Hepatocyte (in vitro differentiated cells): ENCODE results near the gene ATXN2. TPM values are rescaled to one million over a fixed set of nuclear protein-coding genes. Genes with fewer than 3 reads are reported as not detected.

Experiments used
- DNase-seq: peaks from one replicate; pipeline ENCODE4 v3.0.0-alpha.2; 2016; ENCODE audit warnings: low spot score
- H2AFZ ChIP-seq: fragments of 200-600 bp; sonication (generic); 2 replicates; pipeline ENCODE4 v1.6.0; 2016; ENCODE audit warnings: antibody characterized with exemption, mild to moderate bottlenecking
- H3K27ac ChIP-seq: fragments of 200-600 bp; sonication (generic); 2 replicates; pipeline ENCODE4 v1.5.1; 2016; ENCODE audit warnings: mild to moderate bottlenecking
- H3K27me3 ChIP-seq: fragments of 200-600 bp; sonication (generic); 2 replicates; pipeline ENCODE4 v1.6.1; 2016
- H3K36me3 ChIP-seq: fragments of 200-600 bp; sonication (generic); replicated peaks from 2 replicates; pipeline ENCODE4 v1.5.1; 2016; ENCODE audit warnings: low read depth; ENCODE audit not compliant: insufficient read depth
- H3K4me1 ChIP-seq: fragments of 200-600 bp; sonication (generic); 2 replicates; pipeline ENCODE4 v1.5.1; 2016; ENCODE audit warnings: mild to moderate bottlenecking, moderate library complexity; ENCODE audit not compliant: insufficient read depth
- H3K4me2 ChIP-seq: fragments of 200-600 bp; sonication (generic); 2 replicates; pipeline ENCODE4 v1.6.0; 2016
- H3K4me3 ChIP-seq: fragments of 200-600 bp; sonication (generic); 2 replicates; pipeline ENCODE4 v1.5.1; 2016; ENCODE audit warnings: mild to moderate bottlenecking
- H3K79me2 ChIP-seq: fragments of 200-600 bp; sonication (generic); 2 replicates; pipeline ENCODE4 v1.6.0; 2017; ENCODE audit warnings: mild to moderate bottlenecking
- H3K9me2 ChIP-seq: fragments of 200-600 bp; sonication (generic); replicated peaks from 2 replicates; pipeline ENCODE4 v1.6.0; 2017; ENCODE audit warnings: mild to moderate bottlenecking; ENCODE audit not compliant: insufficient read depth
- H3K9me3 ChIP-seq: fragments of 200-600 bp; sonication (generic); 2 replicates; pipeline ENCODE4 v1.5.1; 2016; ENCODE audit warnings: low read depth, mild to moderate bottlenecking
- H4K20me1 ChIP-seq: fragments of 200-600 bp; sonication (generic); 2 replicates; pipeline ENCODE4 v1.6.0; 2016; ENCODE audit warnings: mild to moderate bottlenecking; ENCODE audit not compliant: insufficient read depth, poor library complexity, severe bottlenecking
- CTCF ChIP-seq: fragments of 200-600 bp; sonication (generic); IDR thresholded peaks from 2 replicates; pipeline ENCODE4 v1.5.1; 2016; ENCODE audit warnings: antibody characterized with exemption, mild to moderate bottlenecking; ENCODE audit not compliant: poor library complexity
- EZH2 ChIP-seq: fragments of 200-600 bp; sonication (generic); IDR thresholded peaks from 2 replicates; pipeline ENCODE4 v1.6.1; 2016; ENCODE audit warnings: antibody characterized with exemption, mild to moderate bottlenecking, borderline replicate concordance
- EZH2phosphoT487 ChIP-seq: fragments of 200-600 bp; sonication (generic); IDR thresholded peaks from one replicate; pipeline ENCODE4 v1.6.1; 2018; ENCODE audit warnings: antibody characterized with exemption, mild to moderate bottlenecking, low read depth, moderate library complexity; ENCODE audit not compliant: unreplicated experiment, severe bottlenecking
- WGBS: methylation state at CpG from one replicate; pipeline ENCODE4 v1.1.6; 2016; ENCODE audit warnings: low lambda C conversion rate; ENCODE audit errors: missing lambda C conversion rate; 5-methylcytosine and 5-hydroxymethylcytosine counted together
- polyA plus RNA-seq: library from polyadenylated mRNA; unstranded; fragments of >200 nt; fragmentation: Nextera tagmentation; extraction: Ambion mirVana; gene quantifications from 2 replicates; pipeline ENCODE4 v1.2.1, GENCODE V29; 2016
- total RNA-seq: library from RNA; depleted of rRNA; stranded (reverse); fragments of >200 nt; gene quantifications from 2 replicates; pipeline ENCODE4 v1.2.3, GENCODE V29; 2014

The ATXN2 gene
- total and polyA plus RNA-seq, 2 experiments from 2014 or later = 36.9 to 47.9 TPM

- no peaks in the 10 kb centered on the region for H3K9me2 ChIP-seq
- peaks cover 20% of the 10 kb centered on the region for H3K4me1 ChIP-seq
- H2AFZ ChIP-seq = no peak overlapping the region
- no peaks in the 10 kb centered on the region for H3K27me3 ChIP-seq
- no peaks in the 10 kb centered on the region for H3K9me3 ChIP-seq
- no peak for TF ChIP-seq CTCF
- TF ChIP-seq EZH2phosphoT487 = no peak
- TF ChIP-seq EZH2 = no peak
- H3K79me2 ChIP-seq = peaks cover 39% of the 10 kb centered on the region
- H3K4me3 ChIP-seq = no peak overlapping the region
- H4K20me1 ChIP-seq = peaks cover 3% of the 10 kb centered on the region
- no peak overlapping the region for H3K4me2 ChIP-seq
- H3K36me3 ChIP-seq = no peaks in the 10 kb centered on the region
- 95% methylated on average over 1 of the region's 1 CpG for WGBS
- no peak overlapping the region for H3K27ac ChIP-seq
- no peak for DNase-seq
Measured at GRCh38 chr12:111408116-111408440, 191.0 kb downstream of the ATXN2 start.

GRCh38 chr12:111407377-111408115 is 191.6 kb downstream of the ATXN2 start:
- Histone ChIP-seq H3K9me3 (no peaks in the 10 kb centered on the region), H3K4me3 (no peak overlapping the region), H3K27ac (no peak overlapping the region), H3K79me2 (peaks cover 39% of the 10 kb centered on the region), H4K20me1 (peaks cover 3% of the 10 kb centered on the region), H3K27me3 (no peaks in the 10 kb centered on the region), H3K4me1 (peaks cover 20% of the 10 kb centered on the region), H3K36me3 (no peaks in the 10 kb centered on the region), H2AFZ (no peak overlapping the region), H3K9me2 (no peaks in the 10 kb centered on the region), H3K4me2 (peak overlapping the region; percentile 97)
- DNase-seq = no peak
- 74% methylated on average over 9 of the region's 9 CpGs for WGBS
- no peak for TF ChIP-seq CTCF
- no peak for TF ChIP-seq EZH2phosphoT487
- TF ChIP-seq EZH2 = no peak

- Histone ChIP-seq H3K4me3 (peak overlapping the region; percentile 79), H2AFZ (peak overlapping the region; percentile 68), H3K36me3 (no peaks in the 10 kb centered on the region), H3K9me2 (no peaks in the 10 kb centered on the region), H3K27me3 (no peaks in the 10 kb centered on the region), H3K4me1 (peaks cover 20% of the 10 kb centered on the region), H3K27ac (no peak overlapping the region), H3K79me2 (peaks cover 39% of the 10 kb centered on the region), H3K9me3 (no peaks in the 10 kb centered on the region), H4K20me1 (peaks cover 3% of the 10 kb centered on the region), H3K4me2 (peak overlapping the region; percentile 97)
- TF ChIP-seq CTCF (no peak), EZH2phosphoT487 (no peak), EZH2 (no peak)
- WGBS = 31% methylated on average over 32 of the region's 34 CpGs
- no peak for DNase-seq
Measured at GRCh38 chr12:111406474-111407376, 192.4 kb downstream of the ATXN2 start.
